SK-N-SH (cell line): ENCODE results near the gene STARD10. TPM values are rescaled to one million over a fixed set of nuclear protein-coding genes. Genes with fewer than 3 reads are reported as not detected.
A peak's percentile ranks its signal among the peaks of the same experiment; 100 is the strongest.

Experiments used
- CTCF ChIA-PET: fragments of 300-600, 350-600 bp; formaldehyde crosslinking; extraction: SDS; loops from one replicate; lab custom pipeline; 2021; lab: Yijun Ruan, JAX
- POLR2A ChIA-PET: fragments of 350-600 bp; sonication (Branson Sonifier 250); formaldehyde crosslinking; extraction: SDS; loops from one replicate; lab custom pipeline; 2020; ENCODE audit warnings: antibody characterized with exemption, inconsistent platforms; lab: Yijun Ruan, JAX
- DNase-seq: peaks from one replicate; pipeline ENCODE4 v3.0.0; 2012
- H2AFZ ChIP-seq: fragments of 200-600 bp; sonication (generic); 2 replicates; pipeline ENCODE4 v1.8.1; 2016; ENCODE audit warnings: antibody characterized with exemption, mild to moderate bottlenecking, low read depth
- H3F3A ChIP-seq: fragments of 200-600 bp; sonication (generic); replicated peaks from 2 replicates; pipeline ENCODE3; 2016; ENCODE audit warnings: antibody characterized with exemption, mild to moderate bottlenecking; ENCODE audit not compliant: insufficient read depth
- H3K27ac ChIP-seq, 2 experiments: fragments of 200-500 bp in 1 of 2; fragments of 200-600 bp in 1 of 2; sonication (Bioruptor generic) in 1 of 2; sonication (generic), shearing (Covaris generic) in 1 of 2; 2 replicates each; pipeline versions ENCODE4 v1.5.1 to v1.6.1; 2014 to 2016; ENCODE audit warnings: low read depth in 2 of 2, inconsistent platforms in 1 of 2, low read length in 1 of 2, mild to moderate bottlenecking in 1 of 2, mixed read lengths in 1 of 2
- H3K27me3 ChIP-seq: fragments of 200-600 bp; sonication (generic), shearing (Covaris generic); 2 replicates; pipeline ENCODE4 v1.6.1; 2016; ENCODE audit warnings: mixed run types; ENCODE audit not compliant: insufficient read depth
- H3K36me3 ChIP-seq, 2 experiments: fragments of 200-500 bp in 1 of 2; fragments of 200-600 bp in 1 of 2; sonication (Bioruptor generic) in 1 of 2; sonication (generic) in 1 of 2; replicated peaks in 1 of 2; 2 replicates each; pipeline versions ENCODE3 to v1.5.1; 2014 to 2016; ENCODE audit warnings: low read length in 1 of 2, mild to moderate bottlenecking in 1 of 2; ENCODE audit not compliant: insufficient read depth in 2 of 2, control insufficient read depth in 1 of 2
- H3K4me1 ChIP-seq, 2 experiments: fragments of 200-500 bp in 1 of 2; fragments of 200-600 bp in 1 of 2; sonication (Bioruptor generic) in 1 of 2; sonication (generic), shearing (Covaris generic) in 1 of 2; 2 replicates each; pipeline versions ENCODE4 v1.5.1 to v1.6.1; 2014 to 2016; ENCODE audit warnings: low read depth in 1 of 2, low read length in 1 of 2, mixed run types in 1 of 2; ENCODE audit not compliant: insufficient read depth in 2 of 2, control insufficient read depth in 1 of 2
- H3K4me2 ChIP-seq: fragments of 200-600 bp; sonication (generic), shearing (Covaris generic); 2 replicates; pipeline ENCODE4 v1.6.1; 2017; ENCODE audit warnings: mixed run types
- H3K4me3 ChIP-seq, 2 experiments: fragments of 200-500 bp in 1 of 2; fragments of 200-600 bp in 1 of 2; sonication (Bioruptor generic) in 1 of 2; sonication (generic), shearing (Covaris generic) in 1 of 2; 2 replicates each; pipeline versions ENCODE4 v1.5.1 to v1.8.1; 2014 to 2016; ENCODE audit warnings: low read depth in 2 of 2, inconsistent platforms in 1 of 2, low read length in 1 of 2, mild to moderate bottlenecking in 1 of 2, mixed read lengths in 1 of 2, moderate library complexity in 1 of 2
- H3K79me2 ChIP-seq: fragments of 200-600 bp; sonication (generic); 2 replicates; pipeline ENCODE4 v1.8.1; 2017; ENCODE audit warnings: mild to moderate bottlenecking; ENCODE audit not compliant: insufficient read depth
- H3K9ac ChIP-seq: fragments of 200-600 bp; sonication (generic); 2 replicates; pipeline ENCODE4 v1.6.1; 2017; ENCODE audit warnings: mixed run types
- H3K9me2 ChIP-seq: fragments of 200-600 bp; sonication (generic); 2 replicates; pipeline ENCODE4 v1.6.1; 2017; ENCODE audit warnings: mixed run types
- H3K9me3 ChIP-seq: fragments of 200-600 bp; sonication (generic); 2 replicates; pipeline ENCODE4 v1.6.1; 2017; ENCODE audit warnings: mixed run types, mild to moderate bottlenecking, moderate library complexity
- H4K20me1 ChIP-seq: fragments of 200-600 bp; sonication (generic); 2 replicates; pipeline ENCODE4 v1.6.1; 2017; ENCODE audit warnings: mild to moderate bottlenecking, mixed run types; ENCODE audit not compliant: insufficient read depth
- CTCF ChIP-seq: fragments of 200-600 bp; sonication (generic); IDR thresholded peaks from 2 replicates; pipeline ENCODE4 v1.6.1; 2017; ENCODE audit warnings: antibody characterized with exemption, mild to moderate bottlenecking, moderate library complexity
- EP300 ChIP-seq, 2 experiments: IDR thresholded peaks; 2 replicates each; pipeline versions ENCODE4 v1.4.0 to v1.6.1; 2012; ENCODE audit warnings: borderline replicate concordance in 1 of 2, low read depth in 1 of 2, low read length in 1 of 2
- FOXJ3 ChIP-seq: sonication (generic); formaldehyde crosslinking; IDR thresholded peaks from 2 replicates; pipeline ENCODE4 v1.5.1; 2020; ENCODE audit warnings: mild to moderate bottlenecking, missing genetic modification reagents
- FOXM1 ChIP-seq: IDR thresholded peaks from 2 replicates; pipeline ENCODE4 v1.4.0; 2012; ENCODE audit warnings: low read depth, mild to moderate bottlenecking
- GABPA ChIP-seq: IDR thresholded peaks from 2 replicates; pipeline ENCODE4 v1.4.0; 2012; ENCODE audit warnings: low read depth, mild to moderate bottlenecking
- GATA2 ChIP-seq: sonication (generic); formaldehyde crosslinking; IDR thresholded peaks from 2 replicates; pipeline ENCODE4 v1.5.0; 2020; ENCODE audit warnings: mild to moderate bottlenecking, missing genetic modification reagents
- MAX ChIP-seq: IDR thresholded peaks from 2 replicates; pipeline ENCODE4 v1.4.0; 2012; ENCODE audit warnings: low read depth
- MEF2A ChIP-seq: IDR thresholded peaks from 2 replicates; pipeline ENCODE4 v1.4.0; 2012; ENCODE audit warnings: low read depth, borderline replicate concordance
- MXI1 ChIP-seq: IDR thresholded peaks from 2 replicates; pipeline ENCODE4 v1.6.1; 2012; ENCODE audit warnings: mild to moderate bottlenecking, low read depth, low read length, improper control_type of control experiment
- NFIC ChIP-seq: IDR thresholded peaks from 2 replicates; pipeline ENCODE4 v1.4.0; 2012; ENCODE audit warnings: borderline replicate concordance
- NRF1 ChIP-seq: IDR thresholded peaks from 2 replicates; pipeline ENCODE4 v1.6.1; 2012; ENCODE audit warnings: low read depth, mild to moderate bottlenecking, low read length
- POLR2AphosphoS5 ChIP-seq: IDR thresholded peaks from 2 replicates; pipeline ENCODE4 v1.6.1; 2012; ENCODE audit warnings: low read depth, low read length
- RCOR1 ChIP-seq: fragments of 150-350 bp; IDR thresholded peaks from 2 replicates; pipeline ENCODE4 v1.6.1; 2017; ENCODE audit warnings: antibody characterized with exemption, low read length
- RFX5 ChIP-seq: IDR thresholded peaks from 2 replicates; pipeline ENCODE4 v1.6.1; 2012; ENCODE audit warnings: mild to moderate bottlenecking, improper control_type of control experiment, low read length
- RXRA ChIP-seq: IDR thresholded peaks from 2 replicates; pipeline ENCODE4 v1.4.0; 2012; ENCODE audit warnings: low read depth, mild to moderate bottlenecking, borderline replicate concordance
- SMC3 ChIP-seq: IDR thresholded peaks from 2 replicates; pipeline ENCODE4 v1.6.1; 2012; ENCODE audit warnings: low read depth, low read length, improper control_type of control experiment
- WGBS: methylation state at CpG from one replicate; pipeline ENCODE4 v1.1.6; 2017; ENCODE audit warnings: low lambda C conversion rate; 5-methylcytosine and 5-hydroxymethylcytosine counted together
- polyA plus RNA-seq, 3 experiments: library from polyadenylated mRNA; depleted of rRNA; stranded (reverse); fragments of >200 nt; gene quantifications; 2 replicates each; pipeline ENCODE4 v1.2.3, GENCODE V29; 2012
- TF ChIP-seq, protein P1 (sequence below): IDR thresholded peaks from 2 replicates; pipeline ENCODE4 v1.4.0; 2012; ENCODE audit warnings: low read depth, borderline replicate concordance

The STARD10 gene
- polyA plus RNA-seq, 1 of the 3 experiments (the other 2 are of a cell fraction) = 47.7 TPM

DNA sequence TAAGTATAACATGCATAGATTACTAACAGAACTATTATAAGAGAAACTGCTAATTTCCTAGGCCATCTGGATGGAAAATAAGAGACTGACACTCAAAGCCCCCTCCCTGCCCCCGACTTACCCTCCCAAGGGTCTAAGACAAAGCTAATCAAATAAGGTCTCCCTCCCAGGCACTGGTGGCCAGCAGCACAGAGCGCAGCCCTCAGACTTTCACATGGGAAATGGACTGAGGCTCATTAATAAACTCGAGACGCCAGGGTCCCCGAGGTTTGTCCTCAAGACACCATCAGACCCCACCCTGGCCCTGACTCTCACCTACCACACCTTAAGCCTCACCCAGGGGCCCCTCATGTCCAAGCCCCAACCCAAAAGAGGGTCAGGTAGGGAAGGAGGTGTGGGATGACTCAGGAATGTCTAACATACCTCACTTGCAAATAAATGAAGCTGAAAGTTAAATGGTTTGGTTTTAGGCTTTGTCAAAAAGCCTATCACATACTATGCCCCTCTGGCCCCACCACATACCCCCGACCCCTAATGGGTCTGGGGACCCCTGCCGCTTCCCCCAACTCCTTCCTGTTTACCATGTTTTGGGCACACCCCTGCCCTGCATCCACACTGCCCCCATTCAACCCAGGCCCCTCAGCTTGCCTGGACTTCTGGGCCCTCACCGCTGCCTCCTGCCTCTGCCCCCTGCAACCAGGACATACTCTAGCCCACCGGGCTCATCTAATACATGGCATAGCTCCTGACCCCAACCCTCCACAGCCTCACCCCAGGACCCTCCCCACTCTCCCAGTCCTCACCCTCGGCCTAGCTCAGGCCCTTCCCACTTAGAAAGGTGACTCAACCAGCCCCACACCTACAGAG, 53.1 kb downstream of the STARD10 start:
- Histone ChIP-seq H3K36me3 (no peaks in the 10 kb centered on the region), H3K27me3 (no peaks in the 10 kb centered on the region), H3K9ac (no peak overlapping the region), H2AFZ (no peak overlapping the region), H3F3A (peaks cover 9% of the 10 kb centered on the region), H3K27ac (peak overlapping the region in 1 of 2 experiments; percentile 13; a peak in 1 of 4 replicates), H3K9me2 (no peaks in the 10 kb centered on the region), H3K4me3 (no peak overlapping the region), H3K9me3 (no peaks in the 10 kb centered on the region), H3K4me1 (peaks cover 17 to 65% of the 10 kb centered on the region in 2 experiments; a peak in 3 of 4 replicates), H3K4me2 (no peak overlapping the region), H3K79me2 (peaks cover 26% of the 10 kb centered on the region; the same call in 1 of the 2 replicates), H4K20me1 (peaks cover under 1% of the 10 kb centered on the region; the same call in 1 of the 2 replicates)
- TF ChIP-seq GATA2 (CRISPR knock-in tag) = no peak
- no peak for TF ChIP-seq EP300 (IDR thresholded peaks at IDR 0.05; ENCODE audit: borderline replicate concordance in 1 of 2, low read depth in 1 of 2, low read length in 1 of 2)
- no peak for TF ChIP-seq MEF2A
- TF ChIP-seq POLR2AphosphoS5 = no peak
- no peak for TF ChIP-seq RXRA
- TF ChIP-seq GABPA = no peak
- no peak for TF ChIP-seq RCOR1
- no peak for TF ChIP-seq MAX
- no peak for TF ChIP-seq FOXJ3
- TF ChIP-seq CTCF = no peak
- no peak for TF ChIP-seq FOXM1
- no peak for TF ChIP-seq MXI1
- TF ChIP-seq NFIC = no peak
- no peak for TF ChIP-seq RFX5
- DNase-seq = no peak
- CTCF ChIA-PET = interaction anchor here (0.9 to 1.3 kb wide), 4 partner anchors 10 to 16 kb away, joined by 3 to 5 read pairs (median 4); no protein-coding TSS in a partner anchor
- POLR2A ChIA-PET = no interaction called here
- 81% methylated on average over 10 of the region's 10 CpGs for WGBS

DNA sequence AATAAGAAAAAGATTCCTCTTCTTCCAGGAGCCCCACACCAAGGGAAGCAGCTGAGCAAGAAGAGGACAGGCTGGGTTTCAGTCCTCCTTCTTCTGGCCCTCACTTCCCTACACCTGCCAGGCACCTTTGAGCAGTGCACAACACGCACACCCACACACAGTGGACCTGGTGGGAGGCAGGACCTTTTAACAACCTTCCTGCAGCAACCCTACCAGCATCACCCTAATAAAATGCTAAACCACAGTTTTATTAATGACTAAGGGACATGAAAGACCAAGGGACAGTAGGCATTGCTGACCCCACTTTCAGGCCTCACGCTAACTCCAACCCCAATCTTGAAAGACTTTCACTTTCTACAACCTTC, 53.8 kb downstream of the STARD10 start:
- no peak overlapping the region for H3K4me2 ChIP-seq
- no peak overlapping the region for H3K27ac ChIP-seq
- peaks cover 15% of the 10 kb centered on the region for H3F3A ChIP-seq
- no peak overlapping the region for H3K4me3 ChIP-seq
- ChIA-PET CTCF (interaction anchor here (0.9 to 1.3 kb wide), 4 partner anchors 11 to 306 kb away, joined by 3 to 5 read pairs (median 3); partner anchors contain the start of gene CLPB), POLR2A (no interaction called here)
- DNase-seq = no peak
- no peaks in the 10 kb centered on the region for H3K9me2 ChIP-seq
- H3K4me1 ChIP-seq = peaks cover 21 to 61% of the 10 kb centered on the region in 2 experiments; a peak in 3 of 4 replicates
- no peak for TF ChIP-seq NRF1
- TF ChIP-seq SMC3 = no peak
- TF ChIP-seq, protein P1, sequence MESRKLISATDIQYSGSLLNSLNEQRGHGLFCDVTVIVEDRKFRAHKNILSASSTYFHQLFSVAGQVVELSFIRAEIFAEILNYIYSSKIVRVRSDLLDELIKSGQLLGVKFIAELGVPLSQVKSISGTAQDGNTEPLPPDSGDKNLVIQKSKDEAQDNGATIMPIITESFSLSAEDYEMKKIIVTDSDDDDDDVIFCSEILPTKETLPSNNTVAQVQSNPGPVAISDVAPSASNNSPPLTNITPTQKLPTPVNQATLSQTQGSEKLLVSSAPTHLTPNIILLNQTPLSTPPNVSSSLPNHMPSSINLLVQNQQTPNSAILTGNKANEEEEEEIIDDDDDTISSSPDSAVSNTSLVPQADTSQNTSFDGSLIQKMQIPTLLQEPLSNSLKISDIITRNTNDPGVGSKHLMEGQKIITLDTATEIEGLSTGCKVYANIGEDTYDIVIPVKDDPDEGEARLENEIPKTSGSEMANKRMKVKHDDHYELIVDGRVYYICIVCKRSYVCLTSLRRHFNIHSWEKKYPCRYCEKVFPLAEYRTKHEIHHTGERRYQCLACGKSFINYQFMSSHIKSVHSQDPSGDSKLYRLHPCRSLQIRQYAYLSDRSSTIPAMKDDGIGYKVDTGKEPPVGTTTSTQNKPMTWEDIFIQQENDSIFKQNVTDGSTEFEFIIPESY = no peak
- H4K20me1 ChIP-seq = peaks cover 4% of the 10 kb centered on the region; the same call in 1 of the 2 replicates
- H3K9ac ChIP-seq = no peak overlapping the region
- no peak overlapping the region for H2AFZ ChIP-seq
- peaks cover 29% of the 10 kb centered on the region; the same call in 1 of the 2 replicates for H3K79me2 ChIP-seq
- no peaks in the 10 kb centered on the region for H3K36me3 ChIP-seq
- H3K9me3 ChIP-seq = no peaks in the 10 kb centered on the region
- WGBS = 100% methylated on average over 2 of the region's 2 CpGs
- H3K27me3 ChIP-seq = no peaks in the 10 kb centered on the region
